ENCODE measurements around the gene CYB5B. TPM values are rescaled to one million over a fixed set of nuclear protein-coding genes. Genes with fewer than 3 reads are reported as not detected.

CYB5B gene
- total and polyA plus RNA-seq, 12 donors: 153 to 1,039 (median 465) TPM

DNA sequence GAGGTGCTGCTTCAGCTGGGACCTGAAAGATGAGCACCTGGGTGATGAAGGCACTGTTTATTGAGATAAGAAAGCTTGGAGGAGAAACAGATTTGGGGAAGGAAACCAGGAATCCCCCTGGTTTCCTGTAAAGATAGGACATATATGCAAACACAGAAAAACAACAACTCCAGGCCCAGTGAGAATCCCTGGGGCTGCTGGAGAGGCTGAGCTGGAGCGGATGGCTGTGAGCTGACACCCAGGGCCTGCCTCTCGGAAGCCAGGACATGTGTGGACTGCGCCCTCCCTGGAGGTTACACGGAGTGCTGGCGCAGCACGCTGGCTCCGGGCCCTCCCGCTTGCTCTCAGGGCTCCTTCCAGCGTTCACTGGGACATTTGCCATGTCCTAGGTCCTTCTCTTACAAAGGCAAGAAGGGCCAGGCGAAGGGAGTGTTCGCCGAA lies 57.5 kb downstream of the CYB5B start:
- Histone ChIP-seq H3K9me3 (replicated peaks in 1 of 3) (no peaks in the 10 kb centered on the region), H3K4me3 (no peak overlapping the region), H3K4me1 (replicated peaks in 1 of 2) (peaks cover 11 to 26% of the 10 kb centered on the region in 2 donors), H3K27ac (peak overlapping the region; percentile 14 to 91 (median 82)), H3K36me3 (replicated peaks in 1 of 2) (no peaks in the 10 kb centered on the region), H3K27me3 (no peaks in the 10 kb centered on the region)
- intact Hi-C loops (cut with DNase I): loop anchor here in 1 of 2 donors (10.0 kb wide), 1 partner anchor 87 kb away; no protein-coding TSS in a partner anchor
- TF ChIP-seq POLR2A (IDR thresholded peaks at IDR 0.05): peak in 1 of 2 donors; percentile 21
- TF ChIP-seq, protein P1, sequence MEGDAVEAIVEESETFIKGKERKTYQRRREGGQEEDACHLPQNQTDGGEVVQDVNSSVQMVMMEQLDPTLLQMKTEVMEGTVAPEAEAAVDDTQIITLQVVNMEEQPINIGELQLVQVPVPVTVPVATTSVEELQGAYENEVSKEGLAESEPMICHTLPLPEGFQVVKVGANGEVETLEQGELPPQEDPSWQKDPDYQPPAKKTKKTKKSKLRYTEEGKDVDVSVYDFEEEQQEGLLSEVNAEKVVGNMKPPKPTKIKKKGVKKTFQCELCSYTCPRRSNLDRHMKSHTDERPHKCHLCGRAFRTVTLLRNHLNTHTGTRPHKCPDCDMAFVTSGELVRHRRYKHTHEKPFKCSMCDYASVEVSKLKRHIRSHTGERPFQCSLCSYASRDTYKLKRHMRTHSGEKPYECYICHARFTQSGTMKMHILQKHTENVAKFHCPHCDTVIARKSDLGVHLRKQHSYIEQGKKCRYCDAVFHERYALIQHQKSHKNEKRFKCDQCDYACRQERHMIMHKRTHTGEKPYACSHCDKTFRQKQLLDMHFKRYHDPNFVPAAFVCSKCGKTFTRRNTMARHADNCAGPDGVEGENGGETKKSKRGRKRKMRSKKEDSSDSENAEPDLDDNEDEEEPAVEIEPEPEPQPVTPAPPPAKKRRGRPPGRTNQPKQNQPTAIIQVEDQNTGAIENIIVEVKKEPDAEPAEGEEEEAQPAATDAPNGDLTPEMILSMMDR (IDR thresholded peaks at IDR 0.05): peak in 2 of 6 experiments; percentile 13 to 21
- peak; percentile 82 to 94 (median 90) for DNase-seq
- 22 to 64% (median 32%) methylated on average over 6 to 12 of the region's 12 CpGs for WGBS, 4 donors

DNA sequence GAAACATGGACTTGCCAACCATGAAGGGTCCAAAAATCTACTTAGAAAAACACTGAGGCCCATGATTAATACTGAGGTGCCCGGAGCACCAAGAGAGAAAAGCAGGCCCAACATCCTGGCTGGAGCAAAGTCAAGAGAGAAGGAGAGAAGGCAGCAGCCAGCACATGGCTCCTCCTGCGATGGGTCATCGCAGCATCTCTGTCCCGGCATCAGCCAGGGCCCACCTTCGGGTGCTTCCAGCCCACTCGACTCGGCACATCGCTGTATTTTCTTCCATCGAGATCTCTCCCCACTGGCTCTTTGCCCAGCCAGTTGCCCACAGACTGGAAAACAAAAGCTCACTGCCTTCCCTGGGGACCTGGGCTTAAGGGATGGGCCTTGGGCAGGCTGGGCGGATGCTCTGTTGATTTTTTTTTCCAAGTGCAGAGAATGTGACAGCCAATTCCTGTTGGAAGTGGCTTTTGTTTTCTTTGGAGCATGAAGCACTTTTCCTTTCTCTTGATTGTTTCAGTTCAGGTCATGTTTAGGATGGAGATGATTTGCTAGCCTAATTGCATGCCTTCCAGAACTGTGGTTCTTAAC lies 58.1 kb downstream of the CYB5B start:
- Histone ChIP-seq H3K27me3 (no peaks in the 10 kb centered on the region), H3K4me3 (no peak overlapping the region), H3K27ac (peak overlapping the region; percentile 14 to 91 (median 82)), H3K4me1 (replicated peaks in 1 of 2) (peaks cover 7 to 20% of the 10 kb centered on the region in 2 donors), H3K36me3 (replicated peaks in 1 of 2) (no peaks in the 10 kb centered on the region), H3K9me3 (replicated peaks in 1 of 3) (no peaks in the 10 kb centered on the region)
- peak; percentile 52 to 81 (median 65) for DNase-seq
- intact Hi-C loops (cut with DNase I): loop anchor here in 1 of 2 donors (10.0 kb wide), 1 partner anchor 88 kb away; no protein-coding TSS in a partner anchor
- WGBS, 4 donors: 29 to 63% (median 48%) methylated on average over 4 to 10 of the region's 10 CpGs
- no peak for TF ChIP-seq POLR2A (IDR thresholded peaks at IDR 0.05)
- TF ChIP-seq, protein P1 (IDR thresholded peaks at IDR 0.05): no peak

DNA sequence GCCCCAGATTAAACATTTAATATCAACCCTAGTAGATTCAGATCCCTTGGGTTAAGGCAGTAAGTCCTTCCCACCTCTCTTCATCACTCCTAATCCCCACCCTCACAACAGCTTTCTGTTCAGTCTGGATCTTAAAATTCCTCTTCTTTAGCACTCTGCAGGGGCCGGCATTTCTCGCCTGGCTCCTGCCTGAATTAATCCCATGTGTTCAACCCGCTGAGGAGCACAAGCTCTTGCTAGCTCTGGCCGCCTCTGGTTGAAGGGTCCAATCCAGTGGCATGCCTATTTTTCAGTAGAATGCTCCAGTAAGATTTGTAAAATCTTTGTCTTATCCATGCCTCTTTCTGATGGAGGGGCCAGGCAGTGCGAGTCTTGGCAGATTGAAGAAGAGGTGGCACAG lies 59.2 kb downstream of the CYB5B start:
- H3K9me3 ChIP-seq (replicated peaks in 1 of 3): no peaks in the 10 kb centered on the region
- 86 to 98% (median 91%) methylated on average over 5 of the region's 5 CpGs for WGBS, 4 donors
- TF ChIP-seq, protein P1 (IDR thresholded peaks at IDR 0.05): no peak
- TF ChIP-seq POLR2A (IDR thresholded peaks at IDR 0.05): no peak
- no peaks in the 10 kb centered on the region for H3K36me3 ChIP-seq (replicated peaks in 1 of 2)
- peaks cover 0 to 14% of the 10 kb centered on the region in 2 donors for H3K4me1 ChIP-seq (replicated peaks in 1 of 2)
- DNase-seq: no peak
- H3K4me3 ChIP-seq: no peak overlapping the region
- no peak overlapping the region for H3K27ac ChIP-seq
- intact Hi-C loops (cut with DNase I): loop anchor here in 1 of 2 donors (10.0 kb wide), 1 partner anchor 89 kb away; no protein-coding TSS in a partner anchor
- H3K27me3 ChIP-seq: no peaks in the 10 kb centered on the region

DNA sequence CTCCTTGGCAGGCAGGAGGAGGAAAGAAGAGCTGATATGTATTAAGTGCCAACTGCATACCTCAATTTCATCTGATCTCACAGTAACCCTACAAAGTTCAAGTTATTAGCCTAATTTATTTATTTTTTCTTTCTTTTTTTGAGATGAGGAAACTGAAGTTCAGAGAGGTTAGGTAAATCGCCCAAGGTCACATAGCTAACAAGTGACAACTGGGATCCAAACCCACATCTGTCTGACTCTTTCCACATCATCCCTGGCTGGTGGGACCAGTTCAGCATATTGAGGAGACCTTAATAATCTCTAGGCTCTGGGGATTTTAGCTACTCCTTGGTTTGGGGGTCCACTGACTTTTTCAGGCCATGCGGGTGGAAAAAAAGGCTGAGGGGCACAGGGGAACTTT lies 60.9 kb downstream of the CYB5B start:
- no peak for DNase-seq
- Histone ChIP-seq H3K9me3 (replicated peaks in 1 of 3) (no peaks in the 10 kb centered on the region), H3K27ac (no peak overlapping the region), H3K4me1 (replicated peaks in 1 of 2) (peaks cover 0 to 14% of the 10 kb centered on the region in 2 donors), H3K36me3 (replicated peaks in 1 of 2) (no peaks in the 10 kb centered on the region), H3K4me3 (no peak overlapping the region), H3K27me3 (no peaks in the 10 kb centered on the region)
- TF ChIP-seq, protein P1 (IDR thresholded peaks at IDR 0.05): no peak
- TF ChIP-seq POLR2A (IDR thresholded peaks at IDR 0.05): no peak
- WGBS, 4 donors: 73 to 86% (median 80%) methylated on average over 2 of the region's 2 CpGs
- intact Hi-C loops (cut with DNase I): loop anchor here in 1 of 2 donors (10.0 kb wide), 1 partner anchor 91 kb away; no protein-coding TSS in a partner anchor
